PC-3 (cell line): ENCODE results near the gene BID. TPM values are rescaled to one million over a fixed set of nuclear protein-coding genes. Genes with fewer than 3 reads are reported as not detected.

Experiments used
- ATAC-seq: fragments of 200-7000 bp; cut with Tn5 transposase; 2 replicates; pipeline ENCODE4 v1.9.1; 2020; ENCODE audit warnings: mild to moderate bottlenecking, moderate library complexity
- BruUV-seq: library from RNA; stranded (reverse); fragments of 400-500 nt; replicated peaks from 2 replicates; lab custom pipeline; 2021; lab: Mats Ljungman, UMichigan
- CTCF ChIA-PET: fragments of 300-600 bp; sonication (Branson Sonifier 250); formaldehyde crosslinking; loops from one replicate; lab custom pipeline; 2022; ENCODE audit warnings: antibody characterized with exemption; lab: Charles Lee
- POLR2A ChIA-PET: fragments of 300-600 bp; sonication (Branson Sonifier 250); formaldehyde crosslinking; loops from one replicate; lab custom pipeline; 2022; ENCODE audit warnings: antibody characterized with exemption; ENCODE audit not compliant: unreplicated experiment; lab: Charles Lee
- DNase-seq: peaks from one replicate; pipeline ENCODE4 v3.0.0-alpha.2; 2015
- H2AFZ ChIP-seq: fragments of 300-600 bp; sonication (generic); 2 replicates; pipeline ENCODE4 v1.6.0; 2016; ENCODE audit warnings: antibody characterized with exemption, low read length
- H3F3A ChIP-seq: fragments of 300-600 bp; sonication (generic); one replicate; pipeline ENCODE4 v1.6.0; 2017; ENCODE audit warnings: antibody characterized with exemption, low read length, control low read depth, mild to moderate bottlenecking; ENCODE audit not compliant: unreplicated experiment
- H3K27ac ChIP-seq: fragments of 300-600 bp; sonication (generic); 2 replicates; pipeline ENCODE4 v1.5.1; 2016; ENCODE audit warnings: mild to moderate bottlenecking, low read length
- H3K27me3 ChIP-seq: fragments of 300-600 bp; sonication (generic); 2 replicates; pipeline ENCODE4 v1.6.1; 2016; ENCODE audit warnings: low read length, mixed read lengths
- H3K36me3 ChIP-seq: fragments of 300-600 bp; sonication (generic); 2 replicates; pipeline ENCODE4 v1.6.1; 2016; ENCODE audit warnings: low read depth, mixed run types, low read length, mixed read lengths
- H3K4me1 ChIP-seq: fragments of 300-600 bp; sonication (generic); 2 replicates; pipeline ENCODE4 v1.5.1; 2016; ENCODE audit warnings: low read length; ENCODE audit not compliant: insufficient read depth
- H3K4me2 ChIP-seq: fragments of 300-600 bp; sonication (generic); 2 replicates; pipeline ENCODE4 v1.6.0; 2016; ENCODE audit warnings: low read length
- H3K4me3 ChIP-seq: fragments of 300-600 bp; sonication (generic); 2 replicates; pipeline ENCODE4 v1.5.1; 2016; ENCODE audit warnings: mild to moderate bottlenecking, low read length, mixed read lengths
- H3K79me2 ChIP-seq: fragments of 300-600 bp; sonication (generic); 2 replicates; pipeline ENCODE4 v1.6.1; 2017; ENCODE audit warnings: low read length, mixed read lengths
- H3K9ac ChIP-seq: fragments of 300-600 bp; sonication (generic); 2 replicates; pipeline ENCODE4 v1.6.0; 2016; ENCODE audit warnings: mild to moderate bottlenecking, low read length
- H3K9me2 ChIP-seq: fragments of 300-600 bp; sonication (generic); replicated peaks from 2 replicates; pipeline ENCODE4 v1.6.1; 2016; ENCODE audit warnings: mixed run types, low read length, mixed read lengths
- H3K9me3 ChIP-seq: fragments of 300-600 bp; sonication (generic); 2 replicates; pipeline ENCODE4 v1.6.1; 2016; ENCODE audit warnings: low read length, mixed read lengths
- H4K20me1 ChIP-seq: fragments of 300-600 bp; sonication (generic); 2 replicates; pipeline ENCODE4 v1.6.1; 2016; ENCODE audit warnings: low read length, mixed read lengths
- CTCF ChIP-seq: fragments of 300-600 bp; sonication (generic); conservative IDR thresholded peaks from 2 replicates; pipeline ENCODE4 v1.5.1; 2017; ENCODE audit warnings: antibody characterized with exemption, low read depth, mild to moderate bottlenecking, low read length
- EZH2 ChIP-seq: fragments of 300-600 bp; sonication (generic); IDR thresholded peaks from one replicate; pipeline ENCODE4 v1.6.1; 2017; ENCODE audit warnings: antibody characterized with exemption, mild to moderate bottlenecking, low read length; ENCODE audit not compliant: unreplicated experiment
- EZH2phosphoT487 ChIP-seq: fragments of 300-600 bp; sonication (generic); IDR thresholded peaks from 2 replicates; pipeline ENCODE4 v1.6.1; 2018; ENCODE audit warnings: mild to moderate bottlenecking, antibody characterized with exemption, low read length, borderline replicate concordance
- intact Hi-C: fragments of 100-400 bp; cut with micrococcal nuclease; formaldehyde crosslinking; loops from 2 replicates; pipeline ENCODE4 v1.9.0; 2023
- total RNA-seq: library from RNA; depleted of rRNA; stranded (reverse); fragments of >200 nt; gene quantifications from 2 replicates; pipeline ENCODE4 v1.2.3, GENCODE V29; 2014

BID gene
- total RNA-seq, 1 experiment from 2014 or later, result 123 TPM

- ATAC-seq, result peak; percentile 41
- intact Hi-C loops, result no loop called here
- H3K79me2 ChIP-seq, result peaks cover 9% of the 10 kb centered on the region; the same call in 1 of the 2 replicates
- no peak for TF ChIP-seq EZH2phosphoT487
- H3K4me3 ChIP-seq, result no peak overlapping the region
- no peaks in the 10 kb centered on the region for H3K36me3 ChIP-seq
- H2AFZ ChIP-seq, result no peak overlapping the region
- POLR2A ChIA-PET, result interaction anchor here (0.7 kb wide), 1 partner anchor 178 kb away, joined by 3 read pairs; no protein-coding TSS in a partner anchor
- no TSS peak for BruUV-seq
- peak overlapping the region; percentile 91 for H3K27ac ChIP-seq
- H3K9me3 ChIP-seq, result no peaks in the 10 kb centered on the region
- CTCF ChIA-PET, result no interaction called here
- no peaks in the 10 kb centered on the region for H3K9me2 ChIP-seq
- DNase-seq, result peak; percentile 55
- peaks cover 27% of the 10 kb centered on the region for H3K4me1 ChIP-seq
- no peaks in the 10 kb centered on the region for H3K27me3 ChIP-seq
- H3K4me2 ChIP-seq, result peak overlapping the region; percentile 80; the same call in 1 of the 2 replicates
- no peak overlapping the region for H3K9ac ChIP-seq
- no peaks in the 10 kb centered on the region for H4K20me1 ChIP-seq
- no peaks in the 10 kb centered on the region for H3F3A ChIP-seq
Measured at GRCh38 chr22:17705546-17705945, 68.7 kb downstream of the BID start.

GRCh38 chr22:17703811-17704210 is 70.5 kb downstream of the BID start:
- CTCF ChIA-PET, result no interaction called here
- no TSS peak for BruUV-seq

GRCh38 chr22:17700778-17701177 is 73.5 kb downstream of the BID start:
- DNase-seq (no peak), ATAC-seq (no peak)
- H3K9me3 ChIP-seq, result no peaks in the 10 kb centered on the region
- H3K9me2 ChIP-seq, result no peaks in the 10 kb centered on the region
- POLR2A ChIA-PET, result no interaction called here
- no peak overlapping the region for H2AFZ ChIP-seq
- TF ChIP-seq EZH2 (no peak), EZH2phosphoT487 (no peak), CTCF (no peak)
- H3K9ac ChIP-seq, result no peak overlapping the region
- intact Hi-C loops, result no loop called here
- H3K79me2 ChIP-seq, result no peaks in the 10 kb centered on the region
- no peaks in the 10 kb centered on the region for H4K20me1 ChIP-seq
- no peaks in the 10 kb centered on the region for H3K36me3 ChIP-seq
- H3K4me2 ChIP-seq, result no peak overlapping the region
- H3K27ac ChIP-seq, result no peak overlapping the region
- H3K4me3 ChIP-seq, result no peak overlapping the region
- CTCF ChIA-PET, result interaction anchor here (0.7 kb wide), 1 partner anchor 10 kb away, joined by 4 read pairs; no protein-coding TSS in a partner anchor
- H3K27me3 ChIP-seq, result no peaks in the 10 kb centered on the region
- BruUV-seq, result no TSS peak
- H3K4me1 ChIP-seq, result peaks cover 10% of the 10 kb centered on the region
- H3F3A ChIP-seq, result no peaks in the 10 kb centered on the region

More at GRCh38 chr22:17703811-17704210, 70.5 kb downstream of the BID start:
- no peaks in the 10 kb centered on the region for H4K20me1 ChIP-seq
- H3K79me2 ChIP-seq, result peaks cover 9% of the 10 kb centered on the region; the same call in 1 of the 2 replicates
- H3K4me1 ChIP-seq, result peaks cover 27% of the 10 kb centered on the region
- DNase-seq (no peak), ATAC-seq (no peak)
- no peaks in the 10 kb centered on the region for H3K27me3 ChIP-seq
- no peaks in the 10 kb centered on the region for H3F3A ChIP-seq
- POLR2A ChIA-PET, result no interaction called here
- H3K4me2 ChIP-seq, result no peak overlapping the region
- intact Hi-C loops, result no loop called here
- H2AFZ ChIP-seq, result no peak overlapping the region
- H3K36me3 ChIP-seq, result no peaks in the 10 kb centered on the region
- H3K9ac ChIP-seq, result no peak overlapping the region
- no peak for TF ChIP-seq CTCF
- no peak for TF ChIP-seq EZH2
- TF ChIP-seq EZH2phosphoT487, result no peak
- no peak overlapping the region for H3K27ac ChIP-seq
- H3K9me2 ChIP-seq, result no peaks in the 10 kb centered on the region
- H3K4me3 ChIP-seq, result no peak overlapping the region
- no peaks in the 10 kb centered on the region for H3K9me3 ChIP-seq
